ENCODE measurements around the gene PTCD2. TPM values are rescaled to one million over a fixed set of nuclear protein-coding genes. Genes with fewer than 3 reads are reported as not detected.

PTCD2 gene
- total RNA-seq, 1 experiment from 2014 or later = 11.6 TPM

- H3K4me1 ChIP-seq = 0 out of 2 replicates have a peak, but pooled peaks cover 12% of the 10 kb centered on the region
- no peaks in the 10 kb centered on the region for H3K9me3 Mint-ChIP-seq (ENCODE audit: unreplicated experiment)
- H3K36me3 Mint-ChIP-seq (ENCODE audit: insufficient read depth, unreplicated experiment) = peaks cover 32% of the 10 kb centered on the region
- H3K27me3 Mint-ChIP-seq (ENCODE audit: insufficient read depth, unreplicated experiment) = no peaks in the 10 kb centered on the region
- H3K4me1 Mint-ChIP-seq (ENCODE audit: low read depth, unreplicated experiment) = peaks cover 12% of the 10 kb centered on the region
- H3K9me3 ChIP-seq = no peaks in the 10 kb centered on the region
- no peak for TF ChIP-seq CTCF (IDR thresholded peaks at IDR 0.05; ENCODE audit: insufficient read depth in 1 of 2, low read depth in 1 of 2, low read length in 1 of 2, severe bottlenecking in 1 of 2, unreplicated experiment in 1 of 2)
- intact Hi-C loops (cut with micrococcal nuclease; ENCODE audit: unreplicated experiment) = no loop called here
- DNase-seq = no peak
- no peaks in the 10 kb centered on the region for H3K27me3 ChIP-seq (replicated peaks; ENCODE audit: control insufficient read depth, insufficient read depth, low read length)
- POLR2A ChIA-PET = no interaction called here
- H3K27ac Mint-ChIP-seq (ENCODE audit: unreplicated experiment) = peak overlapping the region; percentile 74
- H3K4me3 ChIP-seq (ENCODE audit: low read depth, low read length) = no peak overlapping the region
- no peak overlapping the region for H3K4me3 Mint-ChIP-seq (ENCODE audit: unreplicated experiment)
- CTCF ChIA-PET = interaction anchor here (1.4 kb wide), 1 partner anchor 27 kb away, joined by 6 read pairs; no protein-coding TSS in a partner anchor
- BruUV-seq (replicated peaks) = no TSS peak
- no peaks in the 10 kb centered on the region for H3K36me3 ChIP-seq (ENCODE audit: control insufficient read depth, insufficient read depth, low read length)
Observed at GRCh38 chr5:72281430-72281763, 38.8 kb upstream of the PTCD2 start.

- ChIA-PET CTCF (interaction anchor here (1.4 kb wide), 1 partner anchor 26 kb away, joined by 6 read pairs; no protein-coding TSS in a partner anchor), POLR2A (no interaction called here)
- no peak for TF ChIP-seq CTCF (IDR thresholded peaks at IDR 0.05; ENCODE audit: insufficient read depth in 1 of 2, low read depth in 1 of 2, low read length in 1 of 2, severe bottlenecking in 1 of 2, unreplicated experiment in 1 of 2)
- Histone ChIP-seq H3K36me3 (ENCODE audit: control insufficient read depth, insufficient read depth, low read length) (no peaks in the 10 kb centered on the region), H3K27me3 (replicated peaks; ENCODE audit: control insufficient read depth, insufficient read depth, low read length) (no peaks in the 10 kb centered on the region), H3K4me3 (ENCODE audit: low read depth, low read length) (no peak overlapping the region), H3K4me1 (0 out of 2 replicates have a peak, but pooled peaks cover 12% of the 10 kb centered on the region), H3K9me3 (no peaks in the 10 kb centered on the region)
- Mint-ChIP-seq H3K27me3 (ENCODE audit: insufficient read depth, unreplicated experiment) (no peaks in the 10 kb centered on the region), H3K4me3 (ENCODE audit: unreplicated experiment) (no peak overlapping the region), H3K27ac (ENCODE audit: unreplicated experiment) (peak overlapping the region; percentile 74), H3K4me1 (ENCODE audit: low read depth, unreplicated experiment) (peaks cover 12% of the 10 kb centered on the region), H3K9me3 (ENCODE audit: unreplicated experiment) (no peaks in the 10 kb centered on the region), H3K36me3 (ENCODE audit: insufficient read depth, unreplicated experiment) (peaks cover 29% of the 10 kb centered on the region)
- peak in 1 of 2 experiments; percentile 47 for DNase-seq
- intact Hi-C loops (cut with micrococcal nuclease; ENCODE audit: unreplicated experiment) = no loop called here
- TSS peak; percentile 74 for BruUV-seq (replicated peaks)
Observed at GRCh38 chr5:72281764-72282499, 38.2 kb upstream of the PTCD2 start.

GRCh38 chr5:72282878-72283277 is 37.3 kb upstream of the PTCD2 start:
- Mint-ChIP-seq H3K27ac (ENCODE audit: unreplicated experiment) (peak overlapping the region; percentile 74), H3K4me1 (ENCODE audit: low read depth, unreplicated experiment) (peaks cover 12% of the 10 kb centered on the region), H3K36me3 (ENCODE audit: insufficient read depth, unreplicated experiment) (peaks cover 27% of the 10 kb centered on the region), H3K9me3 (ENCODE audit: unreplicated experiment) (no peaks in the 10 kb centered on the region), H3K4me3 (ENCODE audit: unreplicated experiment) (no peak overlapping the region), H3K27me3 (ENCODE audit: insufficient read depth, unreplicated experiment) (no peaks in the 10 kb centered on the region)
- Histone ChIP-seq H3K4me3 (ENCODE audit: low read depth, low read length) (no peak overlapping the region), H3K36me3 (ENCODE audit: control insufficient read depth, insufficient read depth, low read length) (no peaks in the 10 kb centered on the region), H3K9me3 (no peaks in the 10 kb centered on the region), H3K27me3 (replicated peaks; ENCODE audit: control insufficient read depth, insufficient read depth, low read length) (no peaks in the 10 kb centered on the region), H3K4me1 (0 out of 2 replicates have a peak, but pooled peaks cover 12% of the 10 kb centered on the region)
- intact Hi-C loops (cut with micrococcal nuclease; ENCODE audit: unreplicated experiment) = no loop called here
- TF ChIP-seq CTCF (IDR thresholded peaks at IDR 0.05; ENCODE audit: insufficient read depth in 1 of 2, low read depth in 1 of 2, low read length in 1 of 2, severe bottlenecking in 1 of 2, unreplicated experiment in 1 of 2) = no peak
- BruUV-seq (replicated peaks) = no TSS peak
- ChIA-PET CTCF (no interaction called here), POLR2A (no interaction called here)
- DNase-seq = no peak
